Suprapubic skin (tissue), 4 donors: ENCODE measurements around the gene MSH6.

Experiments
- CTCF ChIP-seq, 2 donors: fragments of 200-600 bp in 1 of 2; fragments of 450-650 bp in 1 of 2; sonication (generic) in 1 of 2; IDR thresholded peaks; one replicate each; pipeline ENCODE4 v1.5.1; 2016 to 2019; ENCODE audit warnings: antibody characterized with exemption in 2 of 2, mild to moderate bottlenecking in 1 of 2, moderate library complexity in 1 of 2
- EP300 ChIP-seq: sonication (generic); formaldehyde crosslinking; IDR thresholded peaks from one replicate; pipeline ENCODE4 v1.6.1; 2017; ENCODE audit warnings: antibody characterized with exemption
- POLR2A ChIP-seq, 2 donors: fragments of 450-650 bp; IDR thresholded peaks; one replicate each; pipeline ENCODE4 v1.6.1; 2017; ENCODE audit warnings: antibody characterized with exemption in 2 of 2, mild to moderate bottlenecking in 2 of 2, moderate library complexity in 2 of 2
- POLR2AphosphoS5 ChIP-seq, 3 donors: sonication (generic); formaldehyde crosslinking; IDR thresholded peaks; one replicate each; pipeline ENCODE4 v1.6.1; 2017; ENCODE audit warnings: antibody characterized with exemption in 3 of 3

DNA sequence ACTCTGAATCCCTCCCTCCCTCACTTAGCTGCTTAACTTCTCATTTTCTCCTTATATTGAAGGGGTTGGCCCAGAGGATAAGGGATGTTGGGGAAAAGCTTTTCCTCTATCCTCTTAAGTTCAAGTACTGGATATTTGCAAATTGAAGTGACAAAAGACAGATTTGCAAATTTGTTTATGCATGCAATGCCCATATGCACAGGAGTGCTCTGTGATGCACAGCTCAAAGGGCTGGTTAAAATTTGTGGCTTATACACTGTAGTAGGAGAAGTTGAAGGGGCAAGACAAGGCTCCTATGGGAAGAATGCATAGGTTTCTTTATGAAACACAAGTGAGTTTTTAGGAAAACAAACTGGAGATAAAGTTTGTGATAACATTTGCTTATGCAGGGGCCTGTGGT lies 8.4 kb upstream of the MSH6 start:
- TF ChIP-seq POLR2A (IDR thresholded peaks at IDR 0.05) = no peak
- TF ChIP-seq CTCF (IDR thresholded peaks at IDR 0.05) = no peak
- no peak for TF ChIP-seq POLR2AphosphoS5 (IDR thresholded peaks at IDR 0.05)
- no peak for TF ChIP-seq EP300
